DLD1 (cell line): ENCODE data around the gene RAB40A.
"Not testable (repeated sequence)": the region's sequence is repeated elsewhere in the genome, so short reads cannot be mapped to it uniquely, and the experiment has no call there.

Source experiments
- in situ Hi-C: cut with HindIII; loops from 2 replicates; pipeline ENCODE4 v1.10.0; 2017; ENCODE audit warnings: low sequenced_read_pairs

RAB40A gene

DNA sequence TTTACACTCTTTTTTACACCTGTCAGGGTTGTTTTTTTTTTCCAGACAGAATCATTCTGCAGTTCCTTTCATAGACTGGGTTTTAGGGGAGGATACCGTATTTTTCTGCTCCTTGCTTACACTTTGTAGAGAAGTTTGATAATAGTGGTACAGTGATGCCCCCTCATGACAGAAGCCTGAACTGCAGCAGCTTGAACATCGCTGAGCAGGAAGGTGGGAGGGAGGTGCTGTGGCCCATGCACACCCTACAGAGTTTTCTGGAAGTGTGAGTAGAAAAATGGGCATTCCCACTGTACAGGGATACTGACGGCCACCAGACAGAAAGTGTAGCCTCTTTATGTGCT, 54.5 kb downstream of the RAB40A start:
- in situ Hi-C loops, result no loop called here

DNA sequence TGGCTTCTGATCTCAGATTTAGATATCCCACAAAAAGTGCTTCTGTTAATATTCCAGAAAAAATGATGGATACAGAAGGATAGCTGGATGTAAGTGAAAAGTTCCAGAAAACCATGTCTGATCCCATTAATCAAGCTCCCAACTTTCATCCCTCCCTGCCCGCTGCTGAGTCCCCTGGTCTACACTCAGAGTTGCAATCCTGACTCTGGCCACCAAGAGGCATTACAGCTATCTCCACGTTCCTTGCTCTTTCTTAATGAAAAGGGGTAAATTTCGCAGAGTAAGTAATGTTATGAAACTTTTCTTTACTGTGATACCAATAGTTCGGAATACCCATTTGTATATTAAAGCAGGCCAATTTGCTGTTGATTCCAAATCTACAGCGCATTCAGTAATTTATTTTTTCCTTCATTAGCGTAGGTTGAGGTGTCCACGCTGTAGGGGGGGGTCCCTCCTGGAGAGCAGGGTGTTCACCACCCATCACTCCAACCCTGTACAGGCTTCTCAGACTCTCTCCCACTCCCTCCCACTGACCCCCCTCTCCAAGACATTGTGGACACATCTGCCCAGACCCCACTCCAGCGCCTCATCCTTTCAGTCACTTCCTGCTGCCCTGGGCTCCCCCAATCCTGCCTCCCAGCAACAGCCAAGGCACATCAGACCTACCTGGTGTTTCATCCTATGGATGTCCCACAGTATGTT, 55.1 kb downstream of the RAB40A start:
- in situ Hi-C loops, result no loop called here

DNA sequence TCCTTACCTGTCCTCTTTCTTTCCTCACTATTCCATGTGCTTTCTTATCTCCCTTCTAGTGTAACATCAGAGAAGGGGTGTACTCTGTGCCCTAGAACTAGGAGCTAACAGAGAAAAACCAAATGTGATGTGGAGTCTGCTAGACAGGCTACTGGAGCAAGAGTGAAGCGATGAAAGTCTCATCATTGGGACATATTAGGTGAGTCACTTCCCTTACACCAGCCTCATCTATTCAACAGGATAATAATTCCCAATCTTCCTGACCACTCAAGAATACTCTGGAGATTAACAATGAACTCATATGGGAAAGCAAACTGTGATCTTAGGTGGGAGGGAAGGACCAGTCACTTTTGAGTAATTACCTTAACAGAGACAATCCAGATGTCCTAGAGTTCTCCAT, 58.1 kb downstream of the RAB40A start:
- in situ Hi-C loops, result no loop called here

DNA sequence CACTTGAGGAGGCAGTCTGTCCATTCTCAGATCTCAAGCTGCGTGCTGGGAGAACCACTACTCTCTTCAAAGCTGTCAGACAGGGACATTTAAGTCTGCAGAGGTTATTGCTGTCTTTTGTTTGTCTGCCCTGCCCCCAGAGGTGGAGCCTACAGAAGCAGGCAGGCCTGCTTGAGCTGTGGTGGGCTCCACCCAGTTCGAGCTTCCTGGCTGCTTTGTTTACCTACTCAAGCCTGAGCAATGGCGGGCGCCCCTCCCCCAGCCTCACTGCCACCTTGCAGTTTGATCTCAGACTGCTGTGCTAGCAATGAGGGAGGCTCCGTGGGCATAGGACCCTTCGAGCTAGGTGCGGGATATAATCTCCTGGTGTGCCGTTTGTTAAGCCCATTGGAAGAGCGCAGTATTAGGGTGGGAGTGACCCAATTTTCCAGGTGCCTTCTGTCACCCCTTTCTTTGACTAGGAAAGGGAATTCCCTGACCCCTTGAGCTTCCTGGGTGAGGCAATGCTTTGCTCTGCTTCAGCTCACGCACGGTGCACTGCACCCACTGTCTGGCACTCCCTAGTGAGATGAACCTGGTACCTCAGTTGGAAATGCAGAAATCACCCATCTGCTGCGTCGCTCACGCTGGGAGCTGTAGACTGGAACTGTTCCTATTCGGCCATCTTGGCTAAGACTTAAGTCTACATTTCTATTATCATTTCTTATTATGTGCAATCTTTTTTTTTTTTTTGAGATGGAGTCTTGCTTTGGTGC, 59.1 kb downstream of the RAB40A start:
- in situ Hi-C loops, result not testable (repeated sequence)

DNA sequence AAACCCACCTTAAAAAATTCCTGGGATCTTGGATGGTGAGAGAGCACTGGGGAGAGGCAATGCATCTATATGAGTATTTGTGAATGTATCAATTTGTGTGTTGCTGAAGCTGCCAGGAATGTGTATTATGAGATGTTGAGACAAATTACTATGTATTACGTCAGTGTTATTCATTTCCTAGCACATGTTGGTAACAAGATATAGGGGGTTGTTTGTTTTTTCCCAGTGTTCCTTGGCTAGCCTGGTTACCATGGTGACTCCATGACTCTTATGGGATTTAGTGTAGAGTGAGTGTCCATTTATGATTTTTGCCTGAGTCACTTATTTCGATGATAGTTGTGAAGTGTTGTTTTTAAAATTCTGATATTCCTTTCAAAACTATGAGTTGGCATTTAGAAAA, 65.6 kb downstream of the RAB40A start:
- in situ Hi-C loops, result no loop called here
